ENCODE data around the gene DDAH2.

The DDAH2 gene

DNA sequence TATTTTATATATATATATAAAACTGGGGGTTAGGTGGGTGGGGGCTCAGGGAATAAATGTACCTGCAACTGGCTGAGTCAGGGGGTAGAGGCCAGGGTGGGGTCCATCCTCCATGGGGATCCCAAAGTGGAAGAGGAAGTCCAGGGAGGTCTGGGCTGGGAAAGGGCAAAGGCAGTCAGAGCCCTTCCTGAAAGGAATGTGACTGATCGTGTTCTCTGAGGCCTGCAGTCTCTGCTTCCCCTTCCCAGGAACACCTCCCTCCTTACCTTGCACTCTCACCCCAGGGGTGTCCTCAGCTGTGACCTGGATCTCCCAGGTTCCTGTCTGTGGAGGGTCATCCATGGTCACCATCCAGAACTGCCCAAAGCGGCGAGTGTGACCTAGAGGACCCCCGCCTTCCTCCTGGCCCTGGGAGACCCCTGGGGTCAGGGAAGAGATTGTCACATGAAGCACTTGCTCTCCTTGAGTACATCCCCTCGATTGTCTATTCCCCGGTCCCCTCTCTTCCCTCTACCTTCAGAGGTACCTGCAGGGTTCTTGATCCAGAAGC lies 38.1 kb upstream of the DDAH2 start:
- TF ChIP-seq CREB1 (IDR thresholded peaks at IDR 0.05; ENCODE audit: low read depth): no peak
- TF ChIP-seq ZBTB7A (IDR thresholded peaks at IDR 0.05; ENCODE audit: low read depth): no peak
- TF ChIP-seq, protein P1, sequence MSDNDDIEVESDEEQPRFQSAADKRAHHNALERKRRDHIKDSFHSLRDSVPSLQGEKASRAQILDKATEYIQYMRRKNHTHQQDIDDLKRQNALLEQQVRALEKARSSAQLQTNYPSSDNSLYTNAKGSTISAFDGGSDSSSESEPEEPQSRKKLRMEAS (IDR thresholded peaks at IDR 0.05): no peak
- no peak for TF ChIP-seq TCF12 (IDR thresholded peaks at IDR 0.05; ENCODE audit: low read depth)
- no peak for TF ChIP-seq EGR1 (IDR thresholded peaks at IDR 0.05)
- TF ChIP-seq TEAD4 (IDR thresholded peaks at IDR 0.05): no peak
- no peak for TF ChIP-seq TAF1 (IDR thresholded peaks at IDR 0.05; ENCODE audit: low read depth)
- no peak for TF ChIP-seq CEBPB (IDR thresholded peaks at IDR 0.05)
- TF ChIP-seq RAD21 (IDR thresholded peaks at IDR 0.05; ENCODE audit: low read depth): no peak
- TF ChIP-seq, protein P2, sequence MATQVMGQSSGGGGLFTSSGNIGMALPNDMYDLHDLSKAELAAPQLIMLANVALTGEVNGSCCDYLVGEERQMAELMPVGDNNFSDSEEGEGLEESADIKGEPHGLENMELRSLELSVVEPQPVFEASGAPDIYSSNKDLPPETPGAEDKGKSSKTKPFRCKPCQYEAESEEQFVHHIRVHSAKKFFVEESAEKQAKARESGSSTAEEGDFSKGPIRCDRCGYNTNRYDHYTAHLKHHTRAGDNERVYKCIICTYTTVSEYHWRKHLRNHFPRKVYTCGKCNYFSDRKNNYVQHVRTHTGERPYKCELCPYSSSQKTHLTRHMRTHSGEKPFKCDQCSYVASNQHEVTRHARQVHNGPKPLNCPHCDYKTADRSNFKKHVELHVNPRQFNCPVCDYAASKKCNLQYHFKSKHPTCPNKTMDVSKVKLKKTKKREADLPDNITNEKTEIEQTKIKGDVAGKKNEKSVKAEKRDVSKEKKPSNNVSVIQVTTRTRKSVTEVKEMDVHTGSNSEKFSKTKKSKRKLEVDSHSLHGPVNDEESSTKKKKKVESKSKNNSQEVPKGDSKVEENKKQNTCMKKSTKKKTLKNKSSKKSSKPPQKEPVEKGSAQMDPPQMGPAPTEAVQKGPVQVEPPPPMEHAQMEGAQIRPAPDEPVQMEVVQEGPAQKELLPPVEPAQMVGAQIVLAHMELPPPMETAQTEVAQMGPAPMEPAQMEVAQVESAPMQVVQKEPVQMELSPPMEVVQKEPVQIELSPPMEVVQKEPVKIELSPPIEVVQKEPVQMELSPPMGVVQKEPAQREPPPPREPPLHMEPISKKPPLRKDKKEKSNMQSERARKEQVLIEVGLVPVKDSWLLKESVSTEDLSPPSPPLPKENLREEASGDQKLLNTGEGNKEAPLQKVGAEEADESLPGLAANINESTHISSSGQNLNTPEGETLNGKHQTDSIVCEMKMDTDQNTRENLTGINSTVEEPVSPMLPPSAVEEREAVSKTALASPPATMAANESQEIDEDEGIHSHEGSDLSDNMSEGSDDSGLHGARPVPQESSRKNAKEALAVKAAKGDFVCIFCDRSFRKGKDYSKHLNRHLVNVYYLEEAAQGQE (IDR thresholded peaks at IDR 0.05; ENCODE audit: low read depth): no peak
- TF ChIP-seq, protein P3, sequence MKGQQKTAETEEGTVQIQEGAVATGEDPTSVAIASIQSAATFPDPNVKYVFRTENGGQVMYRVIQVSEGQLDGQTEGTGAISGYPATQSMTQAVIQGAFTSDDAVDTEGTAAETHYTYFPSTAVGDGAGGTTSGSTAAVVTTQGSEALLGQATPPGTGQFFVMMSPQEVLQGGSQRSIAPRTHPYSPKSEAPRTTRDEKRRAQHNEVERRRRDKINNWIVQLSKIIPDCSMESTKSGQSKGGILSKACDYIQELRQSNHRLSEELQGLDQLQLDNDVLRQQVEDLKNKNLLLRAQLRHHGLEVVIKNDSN (IDR thresholded peaks at IDR 0.05): no peak
- no peak for TF ChIP-seq NFIC (IDR thresholded peaks at IDR 0.05)
- no peak for TF ChIP-seq EP300 (IDR thresholded peaks at IDR 0.05; ENCODE audit: borderline replicate concordance)
- TF ChIP-seq YY1 (IDR thresholded peaks at IDR 0.05; ENCODE audit: low read depth): no peak
- TF ChIP-seq FOXM1 (IDR thresholded peaks at IDR 0.05; ENCODE audit: borderline replicate concordance, low read depth): no peak

DNA sequence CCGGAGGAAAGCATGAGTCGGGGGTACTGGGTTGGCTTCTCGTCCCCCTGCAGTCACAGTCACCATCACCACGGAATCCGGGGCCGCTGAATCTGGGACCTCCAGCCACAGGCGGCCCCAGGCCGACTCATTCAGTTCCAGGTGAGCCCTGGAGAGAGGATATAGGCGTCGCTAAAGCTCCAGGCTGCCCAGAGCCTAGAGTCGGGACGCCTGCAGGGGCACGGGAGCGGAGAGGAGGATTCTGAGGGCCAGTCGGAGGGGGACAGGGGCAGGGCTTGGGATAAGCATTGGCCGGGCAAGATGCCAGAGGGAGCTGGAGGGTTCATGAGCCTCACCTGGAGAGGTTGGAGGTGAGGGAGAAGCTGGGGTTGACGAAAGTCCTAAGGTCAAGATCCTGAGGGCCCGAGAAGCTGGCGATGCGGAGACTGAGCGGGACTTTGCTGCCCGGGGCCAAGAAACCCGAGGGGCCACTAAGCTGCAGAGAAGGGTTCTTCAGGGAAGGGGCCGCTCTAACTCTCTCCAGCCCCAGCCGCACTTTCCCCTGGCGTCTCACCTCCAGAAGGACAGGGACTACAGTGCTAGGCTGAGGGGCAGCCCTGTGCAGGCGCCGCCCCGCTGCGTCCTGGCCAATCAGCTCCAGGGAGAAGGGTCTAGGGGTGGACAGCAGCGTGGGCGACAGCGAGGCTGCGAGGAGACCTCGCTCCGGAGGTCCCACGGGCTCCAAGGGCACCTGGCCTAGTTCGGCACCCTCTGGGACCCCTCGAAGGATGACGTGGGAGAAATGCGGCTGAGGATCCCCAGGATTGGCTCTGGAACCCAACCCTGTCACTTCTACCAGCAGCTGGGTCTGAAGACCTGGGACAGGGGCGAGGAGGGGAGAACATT lies 37.1 kb upstream of the DDAH2 start:
- TF ChIP-seq TEAD4 (IDR thresholded peaks at IDR 0.05) (no peak), CEBPB (IDR thresholded peaks at IDR 0.05) (no peak), RAD21 (IDR thresholded peaks at IDR 0.05; ENCODE audit: low read depth) (no peak), CREB1 (IDR thresholded peaks at IDR 0.05; ENCODE audit: low read depth) (no peak), ZBTB7A (IDR thresholded peaks at IDR 0.05; ENCODE audit: low read depth) (no peak), YY1 (IDR thresholded peaks at IDR 0.05; ENCODE audit: low read depth) (no peak), EGR1 (IDR thresholded peaks at IDR 0.05) (no peak), NFIC (IDR thresholded peaks at IDR 0.05) (no peak), EP300 (IDR thresholded peaks at IDR 0.05; ENCODE audit: borderline replicate concordance) (no peak), TAF1 (IDR thresholded peaks at IDR 0.05; ENCODE audit: low read depth) (no peak), TCF12 (IDR thresholded peaks at IDR 0.05; ENCODE audit: low read depth) (no peak), FOXM1 (IDR thresholded peaks at IDR 0.05; ENCODE audit: borderline replicate concordance, low read depth) (no peak)
- TF ChIP-seq, protein P3 (IDR thresholded peaks at IDR 0.05): no peak
- TF ChIP-seq, protein P1 (IDR thresholded peaks at IDR 0.05): no peak
- TF ChIP-seq, protein P2 (IDR thresholded peaks at IDR 0.05; ENCODE audit: low read depth): no peak

DNA sequence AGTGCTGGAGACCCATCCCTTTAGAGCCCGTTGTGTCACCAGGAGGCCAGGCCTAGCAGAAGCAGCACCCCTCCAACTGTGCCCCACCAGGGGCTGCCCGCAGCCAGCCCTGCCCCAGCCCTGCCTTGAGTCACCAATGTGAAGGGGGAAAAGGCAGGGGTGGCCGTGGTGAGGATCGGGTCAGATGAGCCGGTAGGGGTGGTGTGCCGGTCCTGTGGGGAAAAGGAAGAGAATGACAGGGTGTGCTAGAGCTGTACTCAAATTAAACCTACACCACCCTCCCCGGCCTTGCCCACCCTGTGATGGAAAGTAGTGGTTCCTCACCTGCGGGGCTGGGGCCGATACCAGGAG lies 36.4 kb upstream of the DDAH2 start:
- TF ChIP-seq YY1 (IDR thresholded peaks at IDR 0.05; ENCODE audit: low read depth) (no peak), TCF12 (IDR thresholded peaks at IDR 0.05; ENCODE audit: low read depth) (no peak), FOXM1 (IDR thresholded peaks at IDR 0.05; ENCODE audit: borderline replicate concordance, low read depth) (no peak)

DNA sequence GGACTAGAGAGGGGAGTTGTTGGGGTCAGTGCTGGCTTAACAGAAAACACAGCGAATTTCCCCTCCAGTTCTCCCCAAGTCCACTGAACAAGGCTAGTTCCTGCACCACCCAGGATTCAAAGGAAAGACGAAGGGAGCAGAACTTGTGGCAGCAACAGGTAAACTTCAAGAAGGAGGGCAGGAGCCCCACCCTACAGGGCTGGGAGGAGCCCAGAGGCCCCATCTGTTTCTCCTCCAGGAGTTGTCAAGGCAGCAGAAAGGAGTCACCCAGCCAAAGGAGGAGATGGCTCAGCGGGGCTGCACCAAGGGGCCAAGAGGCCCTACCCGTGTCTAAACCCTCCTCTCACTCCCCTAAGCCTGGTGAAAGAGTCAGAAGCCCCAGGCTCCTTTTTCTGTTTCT lies 35.1 kb upstream of the DDAH2 start:
- TF ChIP-seq TAF1 (IDR thresholded peaks at IDR 0.05; ENCODE audit: low read depth) (no peak), ZBTB7A (IDR thresholded peaks at IDR 0.05; ENCODE audit: low read depth) (no peak), NFIC (IDR thresholded peaks at IDR 0.05) (no peak), YY1 (IDR thresholded peaks at IDR 0.05; ENCODE audit: low read depth) (no peak), EGR1 (IDR thresholded peaks at IDR 0.05) (no peak), FOXM1 (IDR thresholded peaks at IDR 0.05; ENCODE audit: borderline replicate concordance, low read depth) (no peak), CREB1 (IDR thresholded peaks at IDR 0.05; ENCODE audit: low read depth) (no peak), CEBPB (IDR thresholded peaks at IDR 0.05) (no peak), TEAD4 (IDR thresholded peaks at IDR 0.05) (no peak), RAD21 (IDR thresholded peaks at IDR 0.05; ENCODE audit: low read depth) (no peak), EP300 (IDR thresholded peaks at IDR 0.05; ENCODE audit: borderline replicate concordance) (no peak), TCF12 (IDR thresholded peaks at IDR 0.05; ENCODE audit: low read depth) (no peak)
- TF ChIP-seq, protein P2 (IDR thresholded peaks at IDR 0.05; ENCODE audit: low read depth): no peak
- TF ChIP-seq, protein P3 (IDR thresholded peaks at IDR 0.05): no peak
- TF ChIP-seq, protein P1 (IDR thresholded peaks at IDR 0.05): no peak

Data from Ishikawa (cell line).